ENCODE measurements around the gene ISCU.

ISCU gene

DNA sequence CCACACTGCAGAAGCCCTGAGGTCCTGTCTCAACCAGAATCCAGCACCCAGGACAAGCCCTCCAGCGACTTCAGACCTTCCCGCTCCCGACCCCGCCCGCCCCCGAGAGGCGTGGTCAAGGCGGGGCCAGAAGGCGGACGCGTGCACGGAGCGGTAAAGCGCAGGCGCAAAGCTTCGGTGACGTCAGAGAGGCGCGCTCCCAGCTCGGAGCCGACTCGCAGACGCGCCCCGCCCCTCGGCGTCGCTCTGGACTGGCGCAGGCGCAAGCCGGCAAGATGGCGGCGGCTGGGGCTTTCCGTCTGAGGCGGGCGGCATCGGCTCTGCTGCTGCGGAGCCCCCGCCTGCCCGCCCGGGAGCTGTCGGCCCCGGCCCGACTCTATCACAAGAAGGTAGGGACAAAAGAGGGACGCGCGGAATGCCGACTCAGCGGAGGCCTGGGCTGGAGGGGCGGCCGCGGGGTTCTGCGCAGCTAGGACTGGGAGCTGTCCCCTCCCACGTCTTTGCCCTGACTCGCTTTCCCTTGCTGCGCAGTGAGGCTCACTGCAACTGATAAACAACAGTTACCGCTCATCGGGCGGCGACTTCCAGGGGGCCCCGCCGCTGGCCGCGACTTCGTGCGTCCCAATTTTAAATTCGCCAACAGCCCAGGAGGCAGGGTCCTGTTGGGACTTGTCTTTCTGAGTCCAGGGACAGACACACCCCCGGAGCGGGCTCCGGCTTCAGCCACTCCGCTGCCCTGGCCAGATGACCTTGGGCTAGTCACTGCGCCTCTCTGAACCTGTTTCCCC lies at the start of gene ISCU:
Gene ISCU (plus strand): TSS at position 249 of the 788 bp plus-strand sequence. CDS start 27 bp downstream, at position 276.
- DNase-seq = peak; percentile 99

DNA sequence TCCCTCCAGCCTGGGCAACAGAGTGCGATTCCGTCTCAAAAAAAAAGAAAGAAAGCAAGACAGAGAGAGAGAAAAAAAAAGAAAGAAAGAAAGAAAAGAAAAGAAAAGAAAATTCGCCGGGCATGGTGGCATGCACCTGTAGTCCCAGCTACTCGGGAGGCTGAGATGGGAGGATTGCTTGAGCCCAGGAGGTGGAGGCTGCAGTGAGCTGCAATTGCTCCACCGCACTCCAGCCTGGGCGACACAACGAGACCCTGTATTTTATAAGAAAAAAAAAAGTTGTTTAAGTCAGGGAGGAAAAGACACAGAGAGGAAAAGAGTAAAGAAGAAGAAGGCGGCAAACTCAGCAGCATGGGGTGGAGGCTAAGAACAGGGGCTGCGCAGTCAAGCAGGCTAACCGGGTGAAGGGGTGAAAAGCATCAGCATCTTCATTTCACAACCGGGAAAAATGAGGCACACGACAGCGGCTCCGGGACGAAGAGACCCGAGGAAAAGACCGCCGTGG lies 47.9 kb upstream of the ISCU start:
- DNase-seq = no peak

DNA sequence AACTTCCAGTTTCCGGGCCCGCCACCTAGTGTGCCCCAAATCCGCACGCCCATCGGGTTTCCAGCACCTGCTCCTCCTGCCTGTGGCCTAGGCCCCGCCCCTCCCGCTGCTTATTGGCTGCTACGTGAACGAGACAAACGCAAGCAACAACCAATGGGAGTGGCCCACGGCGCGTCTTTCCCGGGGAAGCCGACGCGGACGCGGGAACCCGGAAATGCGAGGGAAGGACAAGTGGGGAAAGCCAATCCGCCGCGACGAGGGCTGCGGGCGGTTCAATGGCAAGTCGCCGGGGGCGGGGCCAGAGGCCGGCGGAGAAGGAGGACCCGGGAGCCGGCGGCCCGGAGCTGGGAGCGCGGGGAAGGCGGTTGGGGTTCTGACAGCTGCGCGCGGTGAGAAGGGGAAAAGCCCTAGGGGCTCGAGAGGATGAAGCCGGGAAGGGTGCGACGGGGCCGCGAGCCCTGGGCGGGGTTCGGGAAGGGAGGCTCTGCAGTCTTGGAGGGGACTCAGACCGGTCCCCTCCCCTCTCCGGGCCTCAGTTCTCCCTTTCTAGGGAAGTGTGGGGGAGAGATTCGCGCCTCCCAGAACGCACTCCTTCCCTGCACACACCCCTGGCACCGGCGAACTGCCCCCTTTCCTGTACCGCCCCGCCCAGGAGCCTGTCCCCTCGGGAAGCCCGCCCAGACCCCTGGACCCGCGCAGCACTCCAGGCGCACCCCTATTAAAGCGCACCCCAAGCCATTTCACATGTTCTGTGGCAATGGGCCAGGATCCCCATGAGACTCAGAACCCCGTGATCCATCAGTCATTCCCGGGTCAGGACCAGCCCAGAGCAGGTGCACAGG lies 47.2 kb upstream of the ISCU start, which contains the start of gene FICD:
Gene FICD (plus strand): TSS at position 305 of the 842 bp plus-strand sequence. CDS start 1,696 bp downstream, outside the sequence.
- peak; percentile 99 to 100 (median 99) for DNase-seq

DNA sequence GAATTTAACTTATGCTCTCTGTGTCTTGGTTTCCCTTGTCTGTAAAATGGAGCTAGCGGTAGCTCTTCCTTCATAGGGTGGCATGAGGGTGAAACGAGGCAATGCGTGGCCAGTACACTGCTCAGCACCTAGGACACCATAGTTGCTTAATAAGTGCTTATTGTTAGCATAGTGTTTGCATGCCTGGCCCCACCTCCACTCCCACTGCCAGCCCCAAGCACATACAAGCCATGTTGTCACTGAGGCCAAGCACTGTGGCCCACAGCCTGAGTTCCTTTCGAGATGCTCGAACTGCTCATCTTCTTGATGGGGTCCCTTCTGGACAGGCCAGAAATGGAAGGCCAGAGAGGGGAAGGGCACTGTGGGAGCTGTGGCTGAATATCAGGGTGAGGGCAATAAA lies 46.5 kb upstream of the ISCU start:
- DNase-seq = peak; percentile 7 to 28 (median 8)

DNA sequence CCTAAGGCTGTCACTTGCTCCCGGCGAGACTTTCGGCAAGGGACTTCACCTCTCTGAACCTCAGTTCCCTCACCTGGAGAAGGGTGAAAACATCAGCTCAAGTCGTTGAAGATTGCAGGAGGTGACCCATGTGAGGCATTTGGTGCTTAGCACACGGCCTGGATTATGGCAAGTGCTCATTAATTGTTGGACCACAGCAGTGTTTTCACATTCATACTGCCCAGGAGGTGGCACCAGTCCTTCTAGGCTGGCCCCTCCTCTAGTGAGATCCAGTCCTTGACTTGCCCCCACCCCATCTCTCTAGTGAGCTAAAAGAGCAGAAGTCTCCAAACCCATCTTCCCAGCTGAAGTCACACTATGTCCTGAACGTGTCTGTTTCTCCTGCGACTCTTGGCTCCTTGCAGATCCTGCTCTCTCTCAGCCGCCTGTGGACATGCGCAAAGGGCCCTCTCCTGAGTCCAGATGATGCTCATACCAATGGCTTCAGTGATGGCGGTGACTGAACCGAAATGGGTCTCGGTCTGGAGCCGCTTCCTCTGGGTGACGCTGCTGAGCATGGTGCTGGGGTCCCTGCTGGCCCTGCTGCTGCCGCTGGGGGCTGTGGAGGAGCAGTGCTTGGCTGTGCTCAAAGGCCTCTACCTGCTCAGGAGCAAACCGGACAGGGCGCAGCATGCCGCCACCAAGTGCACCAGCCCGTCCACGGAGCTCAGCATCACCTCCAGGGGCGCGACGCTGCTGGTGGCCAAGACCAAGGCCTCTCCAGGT lies 45.7 kb upstream of the ISCU start:
- DNase-seq = peak; percentile 2 to 27 (median 6)

DNA sequence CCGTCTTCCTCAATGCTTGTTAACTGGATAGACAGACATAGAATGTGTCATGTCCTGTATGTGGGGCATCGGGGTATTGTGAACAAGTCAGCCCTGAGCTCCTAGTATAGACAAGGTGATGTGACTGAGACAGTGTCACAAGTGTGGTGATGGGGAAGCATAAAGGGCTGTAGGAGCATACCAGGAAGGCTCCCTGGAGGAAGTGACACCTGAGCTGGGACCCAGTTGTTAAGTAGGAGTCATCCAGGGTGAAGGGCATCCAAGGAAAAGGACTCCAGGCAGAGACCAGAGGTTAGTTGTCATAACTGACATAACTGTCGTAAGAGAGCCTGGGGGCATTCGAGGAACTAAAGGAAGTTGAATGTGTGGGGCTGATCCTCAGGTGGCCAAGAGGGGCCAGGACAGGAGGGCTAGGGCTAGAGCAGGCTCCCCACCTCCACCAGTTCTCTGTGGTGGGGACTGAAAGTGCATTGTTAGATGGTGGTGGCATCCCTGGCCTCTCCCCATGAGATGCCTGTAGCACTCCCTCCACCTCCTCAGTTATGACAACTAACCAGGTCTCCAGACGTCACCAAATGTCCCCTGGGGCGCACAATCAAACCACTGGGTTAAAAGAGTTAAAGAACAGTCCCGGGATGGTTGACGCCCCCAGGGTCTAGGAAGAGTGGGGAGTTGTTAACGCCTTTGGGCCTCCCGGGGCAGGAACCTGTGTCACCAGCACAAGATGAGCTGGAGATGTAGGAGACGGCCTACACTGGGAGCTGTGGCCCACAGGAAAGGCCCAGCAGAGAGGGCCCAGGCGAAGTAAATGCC lies 44.9 kb upstream of the ISCU start:
- DNase-seq = no peak

DNA sequence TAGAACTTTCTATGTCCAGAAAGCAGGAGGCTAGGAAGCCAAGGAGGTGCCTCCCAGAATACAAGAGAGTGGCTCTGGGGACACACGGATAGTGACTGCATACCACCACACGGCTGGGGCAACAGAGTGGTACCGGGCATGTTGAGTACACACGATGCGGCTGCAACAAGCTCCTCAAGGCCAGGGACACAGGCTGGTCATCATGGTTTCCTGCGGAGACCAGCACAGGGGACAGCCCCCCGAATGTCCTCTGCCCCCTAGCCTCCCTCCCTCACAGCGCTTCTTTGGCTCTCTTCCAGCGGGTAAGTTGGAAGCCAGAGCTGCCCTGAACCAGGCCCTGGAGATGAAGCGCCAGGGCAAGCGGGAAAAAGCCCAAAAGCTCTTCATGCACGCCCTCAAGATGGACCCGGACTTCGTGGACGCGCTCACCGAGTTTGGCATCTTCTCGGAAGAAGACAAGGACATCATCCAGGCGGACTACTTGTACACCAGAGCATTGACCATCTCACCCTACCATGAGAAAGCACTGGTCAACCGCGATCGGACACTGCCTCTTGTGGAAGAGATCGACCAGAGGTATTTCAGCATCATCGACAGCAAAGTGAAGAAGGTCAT lies 44.2 kb upstream of the ISCU start:
- no peak for DNase-seq

DNA sequence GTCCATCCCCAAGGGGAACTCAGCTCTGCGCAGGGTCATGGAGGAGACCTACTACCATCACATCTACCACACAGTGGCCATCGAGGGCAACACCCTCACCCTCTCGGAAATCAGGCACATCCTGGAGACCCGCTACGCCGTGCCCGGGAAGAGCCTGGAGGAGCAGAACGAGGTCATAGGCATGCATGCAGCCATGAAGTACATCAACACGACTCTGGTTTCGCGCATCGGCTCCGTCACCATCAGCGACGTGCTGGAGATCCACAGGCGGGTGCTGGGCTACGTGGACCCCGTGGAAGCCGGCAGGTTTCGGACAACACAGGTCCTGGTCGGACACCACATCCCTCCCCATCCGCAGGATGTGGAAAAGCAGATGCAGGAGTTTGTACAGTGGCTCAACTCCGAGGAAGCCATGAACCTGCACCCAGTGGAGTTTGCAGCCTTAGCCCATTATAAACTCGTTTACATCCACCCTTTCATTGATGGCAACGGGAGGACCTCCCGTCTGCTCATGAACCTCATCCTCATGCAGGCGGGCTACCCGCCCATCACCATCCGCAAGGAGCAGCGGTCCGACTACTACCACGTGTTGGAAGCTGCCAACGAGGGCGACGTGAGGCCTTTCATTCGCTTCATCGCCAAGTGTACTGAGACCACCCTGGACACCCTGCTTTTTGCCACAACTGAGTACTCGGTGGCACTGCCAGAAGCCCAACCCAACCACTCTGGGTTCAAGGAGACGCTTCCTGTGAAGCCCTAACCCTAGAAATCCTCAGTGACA lies 43.5 kb upstream of the ISCU start:
- no peak for DNase-seq

DNA sequence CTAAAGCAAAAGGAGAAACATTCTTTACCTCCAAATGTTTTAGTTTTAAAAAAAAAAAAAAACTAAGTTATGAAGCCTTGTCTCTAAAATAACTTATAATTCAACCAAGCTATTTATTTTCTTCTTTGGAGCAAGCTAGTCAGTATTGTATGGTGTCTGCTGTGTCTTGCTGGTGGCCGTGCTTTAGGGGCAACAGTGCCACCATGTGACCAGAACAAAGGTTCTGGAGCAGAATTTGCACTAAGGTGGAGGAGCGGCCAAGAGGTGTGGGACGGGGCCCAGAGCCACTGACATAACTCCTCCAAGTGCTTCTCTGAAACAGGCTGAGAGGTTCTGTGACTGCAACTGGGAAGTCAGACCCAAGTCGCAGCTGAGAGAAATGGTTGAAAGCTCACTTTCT lies 42.8 kb upstream of the ISCU start:
- no peak for DNase-seq

DNA sequence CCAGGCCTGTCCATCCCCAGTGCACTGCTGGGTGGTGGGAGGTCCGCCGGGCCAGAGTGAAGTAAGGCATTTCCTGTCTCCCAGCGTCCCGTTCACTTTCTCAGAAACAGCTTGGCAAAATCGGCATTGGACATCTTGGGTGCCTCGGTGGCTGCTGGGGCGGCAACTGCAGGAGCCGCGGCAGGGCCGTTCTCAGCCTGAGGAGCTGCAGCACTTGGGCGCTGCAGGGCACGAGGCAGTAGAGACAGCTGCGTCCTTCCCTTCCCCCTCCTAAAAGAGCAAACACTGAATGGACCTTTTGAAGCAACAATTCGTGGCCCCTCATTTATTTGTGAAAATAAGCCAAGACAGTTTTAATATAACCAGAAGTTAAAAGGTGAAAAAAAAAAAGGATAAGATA lies 39.0 kb upstream of the ISCU start:
- DNase-seq = no peak

DNA sequence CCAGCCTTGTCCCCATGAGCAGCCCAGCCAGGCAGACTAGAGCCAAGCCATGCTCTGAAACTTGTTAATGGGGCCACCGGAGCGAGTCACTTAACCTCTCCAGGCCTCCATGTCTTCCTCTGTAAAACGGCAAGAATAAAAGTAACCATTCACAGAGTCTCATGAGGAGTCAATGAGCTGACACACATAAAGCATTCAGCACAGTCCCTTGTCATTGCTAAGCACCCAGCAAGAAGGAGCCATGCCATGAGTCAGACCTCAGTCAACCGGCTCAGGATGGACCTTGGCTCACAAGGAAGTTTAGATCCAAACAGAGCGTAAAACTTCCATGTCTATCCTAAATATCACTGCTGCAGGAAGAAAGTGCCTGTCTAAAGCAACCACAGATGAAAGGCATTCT lies 36.7 kb upstream of the ISCU start:
- DNase-seq = peak in 1 of 3 donors; percentile 13

DNA sequence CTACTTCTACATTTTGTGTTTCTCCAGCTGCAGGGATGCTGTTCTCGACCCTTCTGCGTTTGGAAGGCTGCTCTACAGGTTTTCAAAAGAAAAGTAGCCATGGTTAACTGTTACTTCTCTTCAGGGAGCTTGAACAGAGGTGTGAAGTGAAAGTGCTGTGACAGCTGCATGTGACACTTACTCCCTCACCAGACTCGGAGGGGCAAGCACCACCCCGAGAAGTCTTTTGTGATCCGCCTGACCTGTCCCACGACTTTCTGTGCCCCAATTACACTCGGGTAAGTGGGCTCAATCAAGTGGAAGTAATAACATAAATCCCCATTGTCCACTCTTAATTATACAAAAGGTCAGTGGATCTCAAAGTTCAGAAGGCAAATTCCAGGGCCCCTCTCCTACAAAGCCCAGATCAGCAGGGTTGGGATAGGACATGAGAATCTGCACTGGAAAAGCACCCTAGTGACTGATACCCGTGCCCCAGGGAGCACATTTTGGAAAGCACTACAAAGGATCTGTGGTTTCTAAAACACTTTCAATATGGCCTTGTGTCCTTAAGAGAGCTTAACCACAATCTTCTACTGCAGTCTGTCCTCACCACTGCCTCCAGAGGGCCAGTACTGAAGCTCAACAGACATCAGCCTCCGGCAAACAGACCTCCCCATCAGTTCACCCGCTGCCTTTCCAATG lies 35.8 kb upstream of the ISCU start:
- no peak for DNase-seq

DNA sequence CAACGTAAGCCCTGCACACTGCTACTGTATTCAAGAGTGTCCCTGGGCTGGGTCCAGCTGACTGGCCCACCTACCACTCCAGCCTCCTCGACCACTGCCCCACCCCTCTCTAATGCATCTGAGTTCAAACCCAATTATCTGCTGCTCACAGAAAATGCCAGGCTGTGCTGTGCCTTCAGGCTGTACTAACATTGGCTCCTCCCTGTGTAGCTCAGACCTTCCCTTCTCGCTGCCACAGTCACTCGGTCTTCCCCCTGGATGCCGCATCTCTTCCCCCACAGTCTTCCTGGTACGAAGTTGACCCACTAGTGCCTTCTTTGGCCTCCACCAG lies 35.3 kb upstream of the ISCU start:
- DNase-seq = no peak

DNA sequence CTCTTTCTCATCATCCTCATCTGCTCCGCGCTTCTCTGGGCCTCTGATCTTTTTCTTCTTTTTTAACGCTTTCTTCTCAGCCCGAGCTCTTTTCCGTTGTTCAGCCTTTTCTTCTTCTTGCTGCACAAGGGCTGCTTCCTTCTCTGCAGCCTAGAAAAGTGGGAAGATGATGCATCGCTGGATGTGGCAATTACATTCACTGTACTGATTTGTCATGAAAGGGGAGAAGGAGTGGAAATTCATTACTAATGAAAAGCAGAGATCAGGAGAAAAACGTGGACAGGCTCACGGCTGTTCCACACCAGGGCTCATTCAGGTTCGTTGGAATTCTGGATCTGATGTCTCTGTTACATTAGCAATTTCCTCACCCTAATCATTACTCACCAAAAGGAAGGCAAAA lies 32.2 kb upstream of the ISCU start:
- DNase-seq = peak in 1 of 3 donors; percentile 12

DNA sequence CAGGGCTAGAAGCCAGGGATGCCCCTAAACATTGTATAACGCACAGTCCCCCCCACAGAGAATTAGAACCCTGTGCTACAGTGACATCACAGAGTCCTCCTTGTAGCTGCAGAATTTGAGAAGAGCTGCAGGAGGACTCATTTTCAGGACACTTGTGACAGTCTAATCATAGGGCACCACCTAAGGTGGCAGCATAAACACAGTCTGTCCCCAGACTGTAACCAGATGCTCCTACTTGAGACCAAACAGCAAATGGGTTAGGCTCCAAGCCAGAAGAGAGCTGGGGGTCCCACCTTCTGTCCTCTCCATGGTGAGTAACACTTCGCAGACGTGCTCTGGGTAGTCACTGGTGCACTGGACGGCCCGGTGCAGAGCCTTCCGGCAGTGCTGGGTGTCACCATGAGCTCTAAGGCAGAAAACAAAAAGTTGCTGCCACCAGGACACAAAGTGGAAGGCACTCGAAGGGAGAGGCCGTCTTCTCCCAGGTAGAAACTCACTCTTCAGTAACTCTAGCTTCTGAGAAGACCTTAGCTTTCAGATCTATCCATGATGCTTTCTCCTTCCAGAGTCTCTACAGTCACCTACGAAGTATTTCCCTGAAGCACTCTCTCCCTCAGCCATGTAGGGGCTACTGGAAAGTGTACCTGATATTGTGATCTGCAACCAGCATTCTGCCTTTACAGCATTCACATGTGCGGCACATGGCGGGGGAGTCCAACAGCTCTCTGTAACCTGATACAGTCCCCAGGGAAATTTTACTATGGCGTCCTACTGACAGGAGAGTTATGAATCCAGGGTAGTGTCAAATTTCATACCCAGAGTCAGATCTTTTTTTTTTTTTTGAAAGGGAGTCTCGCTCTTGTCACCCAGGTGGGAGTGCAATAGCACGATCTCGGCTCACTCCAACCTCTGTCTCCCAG lies 30.2 kb upstream of the ISCU start:
- no peak for DNase-seq

DNA sequence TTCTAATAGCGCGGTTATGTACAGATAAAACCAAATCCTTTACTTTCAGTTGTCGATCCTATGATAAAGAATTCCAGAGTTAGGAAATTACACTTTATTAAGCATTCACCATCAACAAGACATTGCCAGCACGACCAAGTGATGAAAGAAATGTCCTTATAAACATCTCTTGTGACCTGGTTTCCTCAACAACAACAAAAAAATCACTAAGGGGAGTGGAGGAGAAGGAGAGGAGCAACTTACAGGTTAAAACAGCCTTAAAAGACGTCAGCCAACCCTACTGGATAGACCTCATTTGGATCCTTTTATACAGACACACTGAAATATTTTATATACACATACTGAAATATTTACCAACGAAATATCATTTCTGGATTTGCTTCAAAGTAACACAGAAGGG lies 24.2 kb upstream of the ISCU start:
- no peak for DNase-seq

DNA sequence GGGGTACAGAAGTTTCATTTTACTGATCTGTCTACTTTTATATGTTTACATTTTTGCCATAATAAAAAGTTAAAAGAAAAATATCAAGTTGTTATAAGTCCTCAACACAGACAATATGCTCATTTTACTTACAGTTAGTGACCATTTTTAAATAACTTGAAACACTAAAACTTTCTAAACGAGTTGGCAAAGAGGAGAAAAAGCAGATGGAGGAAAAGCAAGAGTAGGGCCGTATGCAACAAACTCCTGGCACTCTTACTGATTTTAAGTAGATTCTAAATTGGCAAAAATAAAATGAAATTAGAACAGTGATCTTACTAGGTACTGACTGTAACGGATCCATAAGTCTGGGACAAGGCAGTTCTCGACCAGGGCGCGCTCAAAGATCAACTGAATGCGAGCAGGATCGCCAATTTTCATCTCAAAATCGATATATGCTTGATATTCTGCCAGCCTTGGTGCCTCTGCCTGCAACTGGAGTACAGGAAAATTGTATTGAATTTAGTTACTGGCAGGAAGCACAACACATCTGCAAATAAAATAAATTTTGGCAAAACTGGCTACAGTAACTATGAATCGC lies 23.7 kb upstream of the ISCU start:
- DNase-seq = no peak

DNA sequence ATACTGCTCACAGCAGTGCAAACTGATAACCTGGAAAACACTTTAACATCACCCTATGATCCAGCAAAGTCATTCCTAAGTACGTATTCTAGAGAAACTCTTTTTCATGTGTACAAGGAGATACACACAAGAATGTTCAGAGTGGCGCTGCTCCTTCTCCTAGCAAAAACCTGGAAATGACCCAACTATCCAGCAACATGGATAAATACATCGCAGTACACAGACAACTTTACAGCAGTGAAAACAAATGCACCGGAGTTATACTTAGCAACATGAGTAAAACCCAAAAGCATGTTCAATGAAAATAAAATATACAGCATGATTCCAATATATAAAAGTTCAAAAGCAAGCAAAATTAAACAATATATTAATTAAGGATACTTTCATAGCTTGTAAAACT lies 20.1 kb upstream of the ISCU start:
- DNase-seq = no peak

DNA sequence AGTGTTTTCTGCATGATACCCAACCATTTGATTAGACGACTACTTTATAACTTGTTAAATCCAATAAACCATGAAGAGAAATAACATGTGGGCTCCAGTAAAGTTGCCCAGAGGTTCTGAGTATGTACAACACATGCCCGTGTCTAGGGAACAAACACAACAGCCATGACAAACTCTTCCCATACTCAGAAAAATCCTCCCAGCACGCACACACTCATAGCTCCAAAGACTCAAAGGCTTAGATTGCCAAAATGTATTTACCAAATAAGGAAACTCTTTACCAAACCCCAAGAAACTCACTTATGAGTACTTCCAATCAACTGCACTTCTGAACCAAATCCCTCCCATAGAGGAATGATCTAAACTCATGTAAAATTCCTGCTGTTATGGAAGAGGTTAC lies 18.7 kb upstream of the ISCU start:
- DNase-seq = no peak
